RWPE1 (cell line): Measurements from ENCODE around the gene ANKRD40.
"Not testable (repeated sequence)": the region's sequence is repeated elsewhere in the genome, so short reads cannot be mapped to it uniquely, and the experiment has no call there.

Experiments used
- CTCF ChIA-PET: fragments of 350-600 bp; sonication (Branson Sonifier 250); formaldehyde crosslinking; extraction: SDS; loops from one replicate; lab custom pipeline; 2021; lab: Yijun Ruan, JAX
- POLR2A ChIA-PET: fragments of 400-600 bp; formaldehyde crosslinking; extraction: SDS; loops from one replicate; lab custom pipeline; 2020; ENCODE audit warnings: antibody characterized with exemption; ENCODE audit not compliant: low non-redundant PET; lab: Yijun Ruan, JAX
- DNase-seq: peaks from one replicate; pipeline ENCODE4 v3.0.0; 2012; ENCODE audit warnings: low spot score
- H3K27ac ChIP-seq: fragments of 450-650 bp; 2 replicates; pipeline ENCODE4 v1.5.1; 2017
- CTCF ChIP-seq: fragments of 450-650 bp; conservative IDR thresholded peaks from 2 replicates; pipeline ENCODE4 v1.5.1; 2017; ENCODE audit warnings: low read depth, mild to moderate bottlenecking

The ANKRD40 gene

GRCh38 chr17:50684288-50684611 lies 23.5 kb downstream of the ANKRD40 start:
- H3K27ac ChIP-seq, result peak overlapping the region; percentile 69
- DNase-seq, result no peak
- ChIA-PET POLR2A (no interaction called here), CTCF (interaction anchor here (0.6 to 1.8 kb wide), 3 partner anchors 11 to 295 kb away, joined by 3 to 7 read pairs (median 4); no protein-coding TSS in a partner anchor)
- TF ChIP-seq CTCF, result no peak

GRCh38 chr17:50683434-50684287 lies 24.1 kb downstream of the ANKRD40 start:
- ChIA-PET CTCF (interaction anchor here (1.8 kb wide), 1 partner anchor 52 kb away, joined by 7 read pairs; no protein-coding TSS in a partner anchor), POLR2A (no interaction called here)
- H3K27ac ChIP-seq, result peak overlapping the region; percentile 69
- no peak for TF ChIP-seq CTCF
- no peak for DNase-seq

- ChIA-PET POLR2A (no interaction called here), CTCF (interaction anchor here (0.6 kb wide), 1 partner anchor 150 kb away, joined by 4 read pairs; no protein-coding TSS in a partner anchor)
- no peak for DNase-seq
- no peak for TF ChIP-seq CTCF
- H3K27ac ChIP-seq, result peak overlapping the region; percentile 69; the same call in 1 of the 2 replicates
Observed at GRCh38 chr17:50682938-50683337, 24.8 kb downstream of the ANKRD40 start.

- CTCF ChIA-PET, result interaction anchor here (0.6 kb wide), 1 partner anchor 149 kb away, joined by 4 read pairs; no protein-coding TSS in a partner anchor
- POLR2A ChIA-PET, result no interaction called here
- H3K27ac ChIP-seq, result peak overlapping the region; percentile 69; the same call in 1 of the 2 replicates
- DNase-seq, result no peak
- no peak for TF ChIP-seq CTCF
Observed at GRCh38 chr17:50682441-50682840, 25.3 kb downstream of the ANKRD40 start.

- TF ChIP-seq CTCF, result no peak; the same call in 1 of the 2 replicates
- POLR2A ChIA-PET, result no interaction called here
- DNase-seq, result peak; percentile 70
- CTCF ChIA-PET, result interaction anchor here (0.5 to 1.0 kb wide), 5 partner anchors 39 to 243 kb away, joined by 3 to 6 read pairs (median 4); no protein-coding TSS in a partner anchor
- H3K27ac ChIP-seq, result peak overlapping the region; percentile 37
Observed at GRCh38 chr17:50681263-50682200, 26.2 kb downstream of the ANKRD40 start.

- POLR2A ChIA-PET, DNase-seq: not testable (repeated sequence)
- CTCF ChIA-PET, result interaction anchor here (0.7 to 1.0 kb wide), 2 partner anchors 42 to 50 kb away, joined by 3 to 4 read pairs; no protein-coding TSS in a partner anchor
- H3K27ac ChIP-seq, result peak overlapping the region; percentile 37
Observed at GRCh38 chr17:50680543-50681262, 27.0 kb downstream of the ANKRD40 start.
